ENCODE results near the gene TNFRSF21.

TNFRSF21 gene

GRCh38 chr6:47309291-47310130 lies at the start of gene TNFRSF21:
Gene TNFRSF21 (minus strand): TSS chr6:47309905. CDS start chr6:47309511, 394 bp downstream.
- peak within 1 kb of the TSS; percentile 89 for H2AFZ ChIP-seq (ENCODE audit: low read length)
- H3K9ac ChIP-seq (ENCODE audit: low read depth, low read length, poor library complexity, severe bottlenecking), result peak within 1 kb of the TSS; percentile 77
- peaks cover 34% of the 10 kb centered on the region for H4K20me1 ChIP-seq (ENCODE audit: insufficient read depth, low read length, poor library complexity, severe bottlenecking)
- peaks cover 48% of the 10 kb centered on the region for H3K79me2 ChIP-seq (ENCODE audit: insufficient read depth, low read length)
- no peaks in the 10 kb centered on the region for H3K9me3 ChIP-seq (ENCODE audit: insufficient read depth, low read depth, low read length)
- H3K4me3 ChIP-seq (ENCODE audit: low read length, poor library complexity, severe bottlenecking), result peak within 1 kb of the TSS; percentile 90
- H3K27me3 ChIP-seq (ENCODE audit: insufficient read depth, low read length, poor library complexity, severe bottlenecking), result no peaks in the 10 kb centered on the region
- peak within 1 kb of the TSS; percentile 94 for H3K4me2 ChIP-seq (ENCODE audit: low read depth, low read length, poor library complexity, severe bottlenecking)
- no peaks in the 10 kb centered on the region for H3F3A ChIP-seq (ENCODE audit: low read depth)
- peaks cover 40% of the 10 kb centered on the region for H3K4me1 ChIP-seq (ENCODE audit: insufficient read depth, low read length, poor library complexity, severe bottlenecking)
- H3K9me2 ChIP-seq (replicated peaks; ENCODE audit: low read depth, low read length), result no peaks in the 10 kb centered on the region
- TF ChIP-seq CTCF (conservative IDR thresholded peaks at IDR 0.05; ENCODE audit: low read length) (peak; percentile 83), EZH2phosphoT487 (IDR thresholded peaks at IDR 0.05; ENCODE audit: borderline replicate concordance) (no peak)
- H3K36me3 ChIP-seq (ENCODE audit: insufficient read depth, low read length), result no peaks in the 10 kb centered on the region

GRCh38 chr6:47358440-47359225 lies 48.9 kb upstream of the TNFRSF21 start:
- H3K9me2 ChIP-seq (replicated peaks; ENCODE audit: low read depth, low read length), result no peaks in the 10 kb centered on the region
- H2AFZ ChIP-seq (ENCODE audit: low read length), result 0 out of 2 replicates have a peak overlapping the region, but pooled peaks have one; percentile 11
- H3K79me2 ChIP-seq (ENCODE audit: insufficient read depth, low read length), result no peaks in the 10 kb centered on the region
- H3K4me3 ChIP-seq (ENCODE audit: low read length, poor library complexity, severe bottlenecking), result no peak overlapping the region
- TF ChIP-seq EZH2phosphoT487 (IDR thresholded peaks at IDR 0.05; ENCODE audit: borderline replicate concordance) (no peak), CTCF (conservative IDR thresholded peaks at IDR 0.05; ENCODE audit: low read length) (no peak)
- H3K27me3 ChIP-seq (ENCODE audit: insufficient read depth, low read length, poor library complexity, severe bottlenecking), result no peaks in the 10 kb centered on the region
- H3K36me3 ChIP-seq (ENCODE audit: insufficient read depth, low read length), result no peaks in the 10 kb centered on the region
- H3K9me3 ChIP-seq (ENCODE audit: insufficient read depth, low read depth, low read length), result no peaks in the 10 kb centered on the region
- H3K4me1 ChIP-seq (ENCODE audit: insufficient read depth, low read length, poor library complexity, severe bottlenecking), result peaks cover 52% of the 10 kb centered on the region
- H3F3A ChIP-seq (ENCODE audit: low read depth), result no peaks in the 10 kb centered on the region
- no peak overlapping the region for H3K9ac ChIP-seq (ENCODE audit: low read depth, low read length, poor library complexity, severe bottlenecking)
- H4K20me1 ChIP-seq (ENCODE audit: insufficient read depth, low read length, poor library complexity, severe bottlenecking), result no peaks in the 10 kb centered on the region
- H3K4me2 ChIP-seq (ENCODE audit: low read depth, low read length, poor library complexity, severe bottlenecking), result peak overlapping the region; percentile 36

- Histone ChIP-seq H3K36me3 (ENCODE audit: insufficient read depth, low read length) (no peaks in the 10 kb centered on the region), H3K79me2 (ENCODE audit: insufficient read depth, low read length) (no peaks in the 10 kb centered on the region), H3K4me3 (ENCODE audit: low read length, poor library complexity, severe bottlenecking) (no peak overlapping the region), H2AFZ (ENCODE audit: low read length) (no peak overlapping the region), H4K20me1 (ENCODE audit: insufficient read depth, low read length, poor library complexity, severe bottlenecking) (no peaks in the 10 kb centered on the region), H3K9ac (ENCODE audit: low read depth, low read length, poor library complexity, severe bottlenecking) (no peak overlapping the region), H3K4me2 (ENCODE audit: low read depth, low read length, poor library complexity, severe bottlenecking) (peak overlapping the region; percentile 36), H3K9me2 (replicated peaks; ENCODE audit: low read depth, low read length) (no peaks in the 10 kb centered on the region), H3F3A (ENCODE audit: low read depth) (no peaks in the 10 kb centered on the region), H3K4me1 (ENCODE audit: insufficient read depth, low read length, poor library complexity, severe bottlenecking) (peaks cover 52% of the 10 kb centered on the region), H3K9me3 (ENCODE audit: insufficient read depth, low read depth, low read length) (no peaks in the 10 kb centered on the region), H3K27me3 (ENCODE audit: insufficient read depth, low read length, poor library complexity, severe bottlenecking) (no peaks in the 10 kb centered on the region)
- TF ChIP-seq CTCF (conservative IDR thresholded peaks at IDR 0.05; ENCODE audit: low read length) (no peak), EZH2phosphoT487 (IDR thresholded peaks at IDR 0.05; ENCODE audit: borderline replicate concordance) (no peak)
These were observed 48.1 kb upstream of the TNFRSF21 start for GRCh38 chr6:47357827-47358226.
